ENCODE results near the gene STRA6.

DNA sequence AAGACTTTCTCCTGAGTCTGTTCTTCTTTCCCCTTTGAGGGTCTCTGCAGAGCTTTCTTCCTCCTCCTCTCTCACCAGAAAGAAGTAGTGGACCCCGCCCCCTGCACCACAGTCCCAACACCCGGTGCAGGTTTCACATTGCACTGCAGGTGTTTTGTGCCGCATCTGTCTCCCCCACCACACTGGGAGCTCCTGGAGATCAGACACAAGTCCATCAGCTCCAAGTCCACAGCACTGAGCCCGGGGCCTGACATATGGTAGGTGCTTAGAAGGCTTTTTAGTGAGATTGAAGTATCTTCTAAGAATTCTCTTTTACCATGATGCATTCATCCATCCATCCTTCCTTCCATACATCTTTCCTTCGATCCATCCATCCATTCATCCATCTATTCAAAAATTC is 9.8 kb downstream of the STRA6 start:
- no peak for TF ChIP-seq CTCF (IDR thresholded peaks at IDR 0.05)
- no peak for TF ChIP-seq POLR2A (IDR thresholded peaks at IDR 0.05)
